Hepatocyte (in vitro differentiated cells): ENCODE data around the gene LRRIQ1.

ENCODE experiments used
- CTCF ChIP-seq: fragments of 200-600 bp; sonication (generic); IDR thresholded peaks from 2 replicates; pipeline ENCODE4 v1.5.1; 2016; ENCODE audit warnings: antibody characterized with exemption, mild to moderate bottlenecking; ENCODE audit not compliant: poor library complexity
- EZH2phosphoT487 ChIP-seq: fragments of 200-600 bp; sonication (generic); IDR thresholded peaks from one replicate; pipeline ENCODE4 v1.6.1; 2018; ENCODE audit warnings: antibody characterized with exemption, mild to moderate bottlenecking, low read depth, moderate library complexity; ENCODE audit not compliant: unreplicated experiment, severe bottlenecking

- TF ChIP-seq CTCF (no peak), EZH2phosphoT487 (no peak)
These were observed 37.8 kb upstream of the LRRIQ1 start for GRCh38 chr12:84998341-84998740.
